HG03103 (cell line): ENCODE measurements around the gene SPATA31A1.
"Not testable (repeated sequence)": the region's sequence is repeated elsewhere in the genome, so short reads cannot be mapped to it uniquely, and the experiment has no call there.

Experiments used
- ATAC-seq: cut with Tn5 transposase; IDR thresholded peaks from one replicate; pipeline ENCODE4 v1.9.1; 2021; ENCODE audit warnings: low read depth; ENCODE audit not compliant: unreplicated experiment

The SPATA31A1 gene

GRCh38 chr9:39355369-39355768 is at the start of gene SPATA31A1:
TSS of gene SPATA31A1 (plus strand) at chr9:39355669. CDS start at chr9:39355731, 62 bp downstream.
- not testable (repeated sequence) for ATAC-seq

- not testable (repeated sequence) for ATAC-seq
Observed at GRCh38 chr9:39407261-39408204, 52.1 kb downstream of the SPATA31A1 start.

- not testable (repeated sequence) for ATAC-seq
Observed at GRCh38 chr9:39411254-39411940, 55.9 kb downstream of the SPATA31A1 start.
